GM12878 (cell line): ENCODE results near the gene GRHL1. TPM values are rescaled to one million over a fixed set of nuclear protein-coding genes. Genes with fewer than 3 reads are reported as not detected.

Source experiments
- ATAC-seq: fragments of 200-7000 bp; cut with Tn5 transposase; 3 replicates; pipeline ENCODE4 v1.9.1; 2020; ENCODE audit warnings: mild to moderate bottlenecking, moderate library complexity
- BruUV-seq: library from RNA; stranded (reverse); fragments of 400-500 nt; replicated peaks from 2 replicates; lab custom pipeline; 2021; lab: Mats Ljungman, UMichigan
- CTCF ChIA-PET: fragments of 300-600 bp; sonication (Branson Sonifier 250); formaldehyde crosslinking; extraction: SDS; loops from one replicate; lab custom pipeline; 2021; ENCODE audit warnings: inconsistent platforms; lab: Yijun Ruan, JAX
- POLR2A ChIA-PET: fragments of 350-600 bp; formaldehyde crosslinking; extraction: SDS; loops from one replicate; lab custom pipeline; 2021; ENCODE audit warnings: inconsistent platforms; lab: Charles Lee
- RAD21 ChIA-PET: fragments of 300-600 bp; sonication (Branson Sonifier 250); formaldehyde crosslinking; loops from one replicate; lab custom pipeline; 2023; ENCODE audit warnings: antibody characterized with exemption; ENCODE audit not compliant: unreplicated experiment; lab: Charles Lee
- SMC1A ChIA-PET: fragments of 300-600 bp; sonication (Branson Sonifier 250); formaldehyde crosslinking; loops from one replicate; lab custom pipeline; 2023; ENCODE audit not compliant: unreplicated experiment, uncharacterized antibody; lab: Charles Lee
- DNase-seq: peaks from one replicate; pipeline ENCODE4 v3.0.0-alpha.2; 2011; ENCODE audit warnings: low read depth, low spot score
- FAIRE-seq: peaks from 3 replicates; lab custom pipeline; 2011; peaks lifted over from hg19 to GRCh38; lab: Jason Lieb, UNC
- H2AFZ ChIP-seq: 2 replicates; pipeline ENCODE4 v1.6.0; 2011; ENCODE audit warnings: low read depth, low read length, control low read depth; ENCODE audit not compliant: control insufficient read depth
- H3K27ac ChIP-seq: 2 replicates; pipeline ENCODE4 v1.5.1; 2011; ENCODE audit warnings: control low read depth; ENCODE audit not compliant: control insufficient read depth, insufficient read depth
- H3K27me3 ChIP-seq, 2 experiments: replicated peaks in 1 of 2; 2 replicates each; pipeline versions ENCODE4 v1.6.0 to v1.6.1; 2011; ENCODE audit warnings: low read length in 1 of 2; ENCODE audit not compliant: control insufficient read depth in 2 of 2, insufficient read depth in 2 of 2
- H3K36me3 ChIP-seq, 2 experiments: 2 replicates each; pipeline ENCODE4 v1.5.1; 2011; ENCODE audit warnings: low read length in 1 of 2; ENCODE audit not compliant: control insufficient read depth in 2 of 2, insufficient read depth in 2 of 2
- H3K4me1 ChIP-seq: 2 replicates; pipeline ENCODE4 v1.6.1; 2011; ENCODE audit warnings: mild to moderate bottlenecking, low read length, moderate library complexity, mixed read lengths; ENCODE audit not compliant: control insufficient read depth, insufficient read depth
- H3K4me2 ChIP-seq: 2 replicates; pipeline ENCODE4 v1.6.0; 2011; ENCODE audit warnings: control low read depth; ENCODE audit not compliant: control insufficient read depth, insufficient read depth
- H3K4me3 ChIP-seq: fragments of 200-600 bp; sonication (generic); 2 replicates; pipeline ENCODE4 v1.5.1; 2016
- H3K79me2 ChIP-seq: 2 replicates; pipeline ENCODE4 v1.6.0; 2011; ENCODE audit warnings: low read length; ENCODE audit not compliant: control insufficient read depth, insufficient read depth
- H3K9ac ChIP-seq: 2 replicates; pipeline ENCODE4 v1.8.0; 2011; ENCODE audit warnings: low read length, control low read depth, mixed read lengths; ENCODE audit not compliant: control insufficient read depth, insufficient read depth
- H3K9me3 ChIP-seq: replicated peaks from 3 replicates; pipeline ENCODE4 v1.5.1; 2011; ENCODE audit warnings: mild to moderate bottlenecking, low read length; ENCODE audit not compliant: control insufficient read depth, insufficient read depth
- H4K20me1 ChIP-seq: 2 replicates; pipeline ENCODE4 v1.6.0; 2011; ENCODE audit not compliant: control insufficient read depth, insufficient read depth
- MYB ChIP-seq: fragments of 150-350 bp; IDR thresholded peaks from 2 replicates; pipeline ENCODE4 v1.6.1; 2014; ENCODE audit warnings: mild to moderate bottlenecking, low read depth, low read length, borderline replicate concordance
- WGBS: methylation state at CpG from one replicate; pipeline ENCODE4 v1.1.6; 2016; ENCODE audit warnings: low lambda C conversion rate; ENCODE audit not compliant: insufficient replicate concordance, insufficient coverage; ENCODE audit errors: missing lambda C conversion rate; 5-methylcytosine and 5-hydroxymethylcytosine counted together
- in situ Hi-C: fragments of 300-500 bp; cut with MboI; formaldehyde crosslinking; loops from 9 replicates; pipeline ENCODE4 v1.14.3; 2018; ENCODE audit warnings: mixed read lengths
- intact Hi-C: fragments of 100-400 bp; cut with micrococcal nuclease; formaldehyde crosslinking; loops from one replicate; pipeline ENCODE4 v1.14.2; 2022; ENCODE audit not compliant: unreplicated experiment
- polyA plus RNA-seq, 11 experiments: library from polyadenylated mRNA; depleted of rRNA in 4 of 11; unstranded in 6 of 11; stranded (reverse) in 5 of 11; fragments of >200 nt; fragmentation: Nextera tagmentation in 4 of 11; fragmentation: Illumina TruSeq in 1 of 11; extraction: Ambion mirVana in 4 of 11; extraction: Trizol in 1 of 11; gene quantifications; 1 replicate in 1 of 11; 2 replicates in 10 of 11; pipeline versions ENCODE4 v1.2.1 to v1.2.3, GENCODE V29; 2011 to 2016; ENCODE audit warnings: inconsistent platforms in 2 of 11, missing spikeins in 2 of 11, low read depth in 1 of 11
- total RNA-seq, 4 experiments: library from RNA; depleted of rRNA in 3 of 4; stranded (reverse); fragments of >200 nt in 3 of 4; fragmentation: Illumina TruSeq in 1 of 4; extraction: Trizol in 1 of 4; gene quantifications; 2 replicates each; pipeline versions ENCODE4 v1.2.1 to v1.2.3, GENCODE V29; 2013 to 2021
- TF ChIP-seq, protein P1 (sequence below): fragments of 450-650 bp; formaldehyde crosslinking; IDR thresholded peaks from 2 replicates; pipeline ENCODE4 v1.4.0; 2022; ENCODE audit warnings: mild to moderate bottlenecking, moderate library complexity

GRHL1 gene
- total and polyA plus RNA-seq, 10 of the 15 experiments (the other 5 are each of a cell fraction or from before 2014, with no cell fraction given), result 0.09 to 0.81 (median 0.28) TPM; not detected in 1

DNA sequence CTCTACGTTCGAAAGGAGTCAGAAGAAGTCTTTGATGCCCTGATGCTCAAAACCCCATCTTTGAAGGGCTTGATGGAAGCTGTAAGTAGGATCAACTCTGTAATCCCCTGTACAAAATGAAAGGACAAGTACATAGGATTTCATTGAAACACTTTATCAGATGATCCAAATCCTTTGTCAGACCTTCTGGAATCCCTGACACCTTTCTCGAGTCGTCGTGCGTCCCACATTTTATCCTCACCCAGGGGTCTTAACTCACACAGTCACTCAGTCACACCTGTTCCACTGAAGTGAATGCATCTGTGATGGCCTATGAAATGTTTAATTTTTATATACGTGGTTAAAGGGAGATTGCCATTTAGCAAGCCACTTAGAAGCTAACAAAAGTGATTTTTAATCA lies 44.8 kb downstream of the GRHL1 start (continued):
- TF ChIP-seq, protein P1, sequence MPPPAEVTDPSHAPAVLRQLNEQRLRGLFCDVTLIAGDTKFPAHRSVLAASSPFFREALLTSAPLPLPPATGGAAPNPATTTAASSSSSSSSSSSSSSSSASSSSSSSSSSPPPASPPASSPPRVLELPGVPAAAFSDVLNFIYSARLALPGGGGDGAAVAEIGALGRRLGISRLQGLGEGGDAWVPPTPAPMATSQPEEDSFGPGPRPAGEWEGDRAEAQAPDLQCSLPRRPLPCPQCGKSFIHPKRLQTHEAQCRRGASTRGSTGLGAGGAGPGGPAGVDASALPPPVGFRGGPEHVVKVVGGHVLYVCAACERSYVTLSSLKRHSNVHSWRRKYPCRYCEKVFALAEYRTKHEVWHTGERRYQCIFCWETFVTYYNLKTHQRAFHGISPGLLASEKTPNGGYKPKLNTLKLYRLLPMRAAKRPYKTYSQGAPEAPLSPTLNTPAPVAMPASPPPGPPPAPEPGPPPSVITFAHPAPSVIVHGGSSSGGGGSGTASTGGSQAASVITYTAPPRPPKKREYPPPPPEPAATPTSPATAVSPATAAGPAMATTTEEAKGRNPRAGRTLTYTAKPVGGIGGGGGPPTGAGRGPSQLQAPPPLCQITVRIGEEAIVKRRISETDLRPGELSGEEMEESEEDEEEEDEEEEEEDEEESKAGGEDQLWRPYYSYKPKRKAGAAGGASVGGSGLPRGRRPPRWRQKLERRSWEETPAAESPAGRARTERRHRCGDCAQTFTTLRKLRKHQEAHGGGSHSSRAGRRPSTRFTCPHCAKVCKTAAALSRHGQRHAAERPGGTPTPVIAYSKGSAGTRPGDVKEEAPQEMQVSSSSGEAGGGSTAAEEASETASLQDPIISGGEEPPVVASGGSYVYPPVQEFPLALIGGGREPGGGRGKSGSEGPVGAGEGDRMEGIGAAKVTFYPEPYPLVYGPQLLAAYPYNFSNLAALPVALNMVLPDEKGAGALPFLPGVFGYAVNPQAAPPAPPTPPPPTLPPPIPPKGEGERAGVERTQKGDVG (CRISPR knock-in tag), result no peak

GRCh38 chr2:9997936-9998335 lies 46.4 kb downstream of the GRHL1 start:
- TF ChIP-seq MYB, result no peak
- Histone ChIP-seq H3K36me3 (no peaks in the 10 kb centered on the region), H3K4me2 (no peak overlapping the region), H3K4me3 (no peak overlapping the region), H3K9me3 (no peaks in the 10 kb centered on the region), H3K27ac (no peak overlapping the region), H3K9ac (no peak overlapping the region), H3K27me3 (no peaks in the 10 kb centered on the region), H3K79me2 (no peaks in the 10 kb centered on the region), H4K20me1 (no peaks in the 10 kb centered on the region), H2AFZ (no peak overlapping the region), H3K4me1 (no peaks in the 10 kb centered on the region)
- no peak for DNase-seq
- 47% methylated on average over 7 of the region's 7 CpGs for WGBS
- ChIA-PET RAD21 (interaction anchor here (2.3 kb wide), 1 partner anchor 13 kb away, joined by 8 read pairs; no protein-coding TSS in a partner anchor), POLR2A (no interaction called here), SMC1A (interaction anchor here (0.6 kb wide), 1 partner anchor 83 kb away, joined by 3 read pairs; no protein-coding TSS in a partner anchor), CTCF (interaction anchor here (0.9 to 6.4 kb wide), 2 partner anchors 13 to 437 kb away, joined by 3 to 55 read pairs; no protein-coding TSS in a partner anchor)
- in situ Hi-C loops, result no loop called here
- ATAC-seq, result no peak
- no peak for FAIRE-seq
- intact Hi-C loops, result no loop called here
- BruUV-seq, result no TSS peak
